Progenitor cell of endocrine pancreas (in vitro differentiated cells): ENCODE results near the gene HAUS2. TPM values are rescaled to one million over a fixed set of nuclear protein-coding genes. Genes with fewer than 3 reads are reported as not detected.

Source experiments
- DNase-seq: peaks from one replicate; pipeline ENCODE4 v3.0.0; 2021; ENCODE audit warnings: low spot score; ENCODE audit not compliant: unreplicated experiment
- H3K27ac Mint-ChIP-seq: 2 replicates; pipeline ENCODE4 v1.8.0; 2021; ENCODE audit warnings: mild to moderate bottlenecking, moderate library complexity, mixed read lengths
- H3K27me3 Mint-ChIP-seq: 2 replicates; pipeline ENCODE4 v1.8.0; 2021; ENCODE audit warnings: mixed read lengths
- H3K36me3 Mint-ChIP-seq: 2 replicates; pipeline ENCODE4 v1.8.0; 2022; ENCODE audit warnings: mixed read lengths; ENCODE audit not compliant: insufficient read depth
- H3K4me1 Mint-ChIP-seq: 2 replicates; pipeline ENCODE4 v1.8.0; 2021; ENCODE audit warnings: low read depth, mixed read lengths
- H3K4me3 Mint-ChIP-seq: 2 replicates; pipeline ENCODE4 v1.8.0; 2021; ENCODE audit warnings: low read depth, mild to moderate bottlenecking, moderate library complexity, mixed read lengths
- H3K9me3 Mint-ChIP-seq: 2 replicates; pipeline ENCODE4 v1.8.0; 2021; ENCODE audit warnings: low read depth, mixed read lengths
- total RNA-seq: library from RNA; stranded (reverse); gene quantifications from 2 replicates; pipeline ENCODE4 v1.2.1, GENCODE V29; 2021
- TF ChIP-seq, protein P1 (sequence below): fragments of 200-600 bp; sonication (generic); IDR thresholded peaks from one replicate; pipeline ENCODE4 v1.5.0; 2021; ENCODE audit warnings: antibody characterized with exemption, mild to moderate bottlenecking; ENCODE audit not compliant: unreplicated experiment

HAUS2 gene
- total RNA-seq, 1 donor from 2014 or later = 22.0 TPM

DNA sequence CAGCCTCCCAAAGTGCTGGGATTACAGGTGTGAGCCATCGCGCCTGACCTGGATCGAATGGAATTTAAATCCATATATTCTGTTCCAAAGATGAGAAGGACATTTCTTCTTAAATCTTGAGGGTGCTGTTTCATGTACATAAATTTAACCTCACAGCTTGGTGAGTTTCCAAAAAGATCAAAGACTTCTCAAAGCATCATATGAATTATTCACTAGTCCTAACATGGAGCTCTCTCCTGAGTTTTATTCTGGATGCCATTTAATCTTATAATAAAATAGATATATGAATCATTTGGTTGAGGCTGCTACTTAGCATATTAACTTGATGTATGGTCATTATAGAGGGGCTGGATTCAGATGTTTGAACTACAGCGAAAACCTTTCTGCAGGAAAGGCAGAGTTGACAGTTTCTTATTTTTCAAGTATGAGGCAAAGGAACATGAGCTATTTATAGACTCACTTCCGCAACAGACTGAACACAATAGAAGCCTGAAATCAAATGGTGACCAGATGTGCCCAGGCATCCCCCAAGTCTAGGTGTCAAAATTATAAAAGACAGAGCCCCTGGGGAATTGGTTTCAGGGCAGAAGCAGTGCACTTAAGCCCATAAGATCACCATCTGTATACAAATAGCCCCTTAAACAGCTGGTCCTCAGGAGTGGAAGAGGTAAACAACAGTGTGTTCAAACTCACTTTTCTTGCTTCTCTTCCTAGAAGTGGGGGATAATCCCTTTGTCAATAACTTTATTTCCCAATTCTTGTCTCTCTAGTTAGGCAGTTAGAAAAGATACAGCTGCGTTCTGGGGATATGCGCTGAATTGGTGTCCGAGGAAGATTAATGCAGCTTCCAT is 56.5 kb downstream of the HAUS2 start:
- H3K4me3 Mint-ChIP-seq = no peak overlapping the region
- H3K4me1 Mint-ChIP-seq = peaks cover 2% of the 10 kb centered on the region
- TF ChIP-seq, protein P1, sequence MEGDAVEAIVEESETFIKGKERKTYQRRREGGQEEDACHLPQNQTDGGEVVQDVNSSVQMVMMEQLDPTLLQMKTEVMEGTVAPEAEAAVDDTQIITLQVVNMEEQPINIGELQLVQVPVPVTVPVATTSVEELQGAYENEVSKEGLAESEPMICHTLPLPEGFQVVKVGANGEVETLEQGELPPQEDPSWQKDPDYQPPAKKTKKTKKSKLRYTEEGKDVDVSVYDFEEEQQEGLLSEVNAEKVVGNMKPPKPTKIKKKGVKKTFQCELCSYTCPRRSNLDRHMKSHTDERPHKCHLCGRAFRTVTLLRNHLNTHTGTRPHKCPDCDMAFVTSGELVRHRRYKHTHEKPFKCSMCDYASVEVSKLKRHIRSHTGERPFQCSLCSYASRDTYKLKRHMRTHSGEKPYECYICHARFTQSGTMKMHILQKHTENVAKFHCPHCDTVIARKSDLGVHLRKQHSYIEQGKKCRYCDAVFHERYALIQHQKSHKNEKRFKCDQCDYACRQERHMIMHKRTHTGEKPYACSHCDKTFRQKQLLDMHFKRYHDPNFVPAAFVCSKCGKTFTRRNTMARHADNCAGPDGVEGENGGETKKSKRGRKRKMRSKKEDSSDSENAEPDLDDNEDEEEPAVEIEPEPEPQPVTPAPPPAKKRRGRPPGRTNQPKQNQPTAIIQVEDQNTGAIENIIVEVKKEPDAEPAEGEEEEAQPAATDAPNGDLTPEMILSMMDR = no peak
- no peak for DNase-seq
- H3K9me3 Mint-ChIP-seq = peaks cover 4% of the 10 kb centered on the region
- H3K36me3 Mint-ChIP-seq = no peaks in the 10 kb centered on the region
- H3K27me3 Mint-ChIP-seq = peaks cover 3% of the 10 kb centered on the region
- no peak overlapping the region for H3K27ac Mint-ChIP-seq

DNA sequence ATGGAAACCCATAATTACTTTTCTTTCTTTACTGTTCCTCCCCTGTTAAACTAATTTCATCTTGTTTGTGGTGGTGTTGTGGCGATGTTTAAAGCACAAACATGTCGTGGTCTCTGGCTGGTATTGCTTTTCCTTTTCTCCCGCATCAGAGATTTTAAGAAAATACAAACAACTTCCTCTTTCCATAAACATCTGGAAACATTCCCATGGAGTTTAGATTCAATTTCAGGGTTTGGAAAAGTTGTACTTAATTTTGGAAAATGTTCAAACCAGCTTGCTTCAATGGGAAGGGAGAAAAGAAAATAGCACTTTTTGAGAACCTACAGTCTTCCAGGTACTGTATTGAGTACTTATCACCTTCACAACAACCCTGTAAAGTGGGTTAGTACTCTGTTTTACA is 57.2 kb downstream of the HAUS2 start:
- no peaks in the 10 kb centered on the region for H3K36me3 Mint-ChIP-seq
- H3K4me1 Mint-ChIP-seq = peaks cover 2% of the 10 kb centered on the region
- peaks cover 3% of the 10 kb centered on the region for H3K27me3 Mint-ChIP-seq
- TF ChIP-seq, protein P1 = no peak
- no peak overlapping the region for H3K4me3 Mint-ChIP-seq
- H3K27ac Mint-ChIP-seq = no peak overlapping the region
- no peak for DNase-seq
- H3K9me3 Mint-ChIP-seq = peaks cover 4% of the 10 kb centered on the region

GRCh38 chr15:42608110-42608531 is 59.5 kb downstream of the HAUS2 start:
- H3K9me3 Mint-ChIP-seq = no peaks in the 10 kb centered on the region
- DNase-seq = no peak
- no peak overlapping the region for H3K4me3 Mint-ChIP-seq
- peaks cover 4% of the 10 kb centered on the region for H3K4me1 Mint-ChIP-seq
- TF ChIP-seq, protein P1 = no peak
- H3K27me3 Mint-ChIP-seq = peaks cover 3% of the 10 kb centered on the region
- H3K27ac Mint-ChIP-seq = no peak overlapping the region
- no peaks in the 10 kb centered on the region for H3K36me3 Mint-ChIP-seq

DNA sequence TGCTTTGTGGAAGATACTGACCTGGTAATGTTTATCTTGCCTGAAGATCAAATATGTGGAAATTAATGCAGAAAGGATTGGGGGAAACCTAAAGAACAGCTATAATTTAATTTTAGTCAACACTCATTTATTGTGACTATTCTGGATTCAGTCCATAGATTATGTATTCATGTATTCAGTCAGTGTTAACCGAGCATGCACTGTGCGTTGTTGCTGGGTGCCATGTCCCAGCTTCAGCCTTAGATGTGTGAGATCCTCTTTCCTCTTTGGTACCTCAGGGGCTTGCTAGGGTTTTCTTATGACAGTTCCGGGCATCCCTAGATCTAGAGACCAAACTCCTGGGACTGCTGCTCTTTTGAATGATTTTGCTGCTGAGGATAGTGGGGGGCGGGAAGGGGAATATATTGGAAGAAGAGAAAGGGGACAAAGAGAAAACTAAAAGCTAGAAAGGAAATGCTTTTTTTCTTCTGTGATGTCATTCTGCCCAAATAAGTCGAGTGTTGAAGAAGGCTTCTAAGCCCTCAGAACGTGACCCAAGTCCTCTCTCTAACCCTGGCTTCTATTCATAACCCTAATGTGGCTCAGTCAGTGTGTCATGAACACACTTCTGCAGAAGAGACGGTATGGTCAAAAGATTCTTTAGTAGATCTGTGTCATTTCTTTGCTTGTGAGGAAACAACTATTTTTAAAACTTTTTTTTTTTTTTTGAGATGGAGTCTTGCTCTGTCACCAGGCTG is 60.3 kb downstream of the HAUS2 start:
- no peaks in the 10 kb centered on the region for H3K36me3 Mint-ChIP-seq
- H3K9me3 Mint-ChIP-seq = no peaks in the 10 kb centered on the region
- H3K27me3 Mint-ChIP-seq = peaks cover 3% of the 10 kb centered on the region
- TF ChIP-seq, protein P1 = no peak
- no peak for DNase-seq
- no peak overlapping the region for H3K4me3 Mint-ChIP-seq
- H3K27ac Mint-ChIP-seq = no peak overlapping the region
- peaks cover 1% of the 10 kb centered on the region for H3K4me1 Mint-ChIP-seq

GRCh38 chr15:42611532-42611931 is 62.9 kb downstream of the HAUS2 start:
- Mint-ChIP-seq H3K4me3 (no peak overlapping the region), H3K36me3 (no peaks in the 10 kb centered on the region), H3K4me1 (peaks cover 1% of the 10 kb centered on the region), H3K27me3 (peaks cover 3% of the 10 kb centered on the region), H3K9me3 (no peaks in the 10 kb centered on the region), H3K27ac (no peak overlapping the region)
- DNase-seq = no peak
- TF ChIP-seq, protein P1 = no peak
